Cardiac fibroblast (primary cell): ENCODE data around the gene CLK2.

Source experiments
- DNase-seq, 2 donors: peaks; one replicate each; pipeline versions ENCODE4 v3.0.0 to v3.0.0-alpha.2; 2010; ENCODE audit warnings: low read depth in 2 of 2
- H3K4me3 ChIP-seq, 2 donors: replicated peaks in 1 of 2; 1 replicate in 1 of 2; 2 replicates in 1 of 2; pipeline ENCODE4 v1.5.1; 2011; ENCODE audit warnings: low read depth in 2 of 2, low read length in 2 of 2, mild to moderate bottlenecking in 2 of 2, moderate library complexity in 1 of 2
- CTCF ChIP-seq: IDR thresholded peaks from one replicate; pipeline ENCODE4 v1.5.1; 2011; ENCODE audit warnings: low read depth, mild to moderate bottlenecking, low read length, inconsistent platforms

Gene CLK2

DNA sequence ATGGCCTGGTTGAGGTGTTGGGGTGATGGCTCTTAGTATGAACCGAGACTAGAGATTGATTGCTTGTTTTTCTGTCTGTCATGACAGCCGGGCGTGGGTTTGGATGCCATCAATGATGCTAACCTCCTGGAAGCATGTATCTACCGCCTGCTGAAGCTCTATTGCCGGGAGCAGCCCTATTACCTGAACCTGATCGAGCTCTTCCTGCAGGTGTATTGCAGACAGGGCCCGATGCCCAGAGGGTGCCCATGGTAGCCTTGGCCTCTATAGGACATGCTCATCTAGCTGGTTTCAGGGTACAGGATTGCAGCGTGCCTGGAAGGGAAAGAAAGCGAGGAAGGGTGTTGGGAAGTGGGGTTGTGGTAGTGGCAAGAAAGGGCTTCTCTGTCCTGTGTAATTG is 44.8 kb upstream of the CLK2 start:
- H3K4me3 ChIP-seq, result no peak overlapping the region
- no peak for DNase-seq
- no peak for TF ChIP-seq CTCF

DNA sequence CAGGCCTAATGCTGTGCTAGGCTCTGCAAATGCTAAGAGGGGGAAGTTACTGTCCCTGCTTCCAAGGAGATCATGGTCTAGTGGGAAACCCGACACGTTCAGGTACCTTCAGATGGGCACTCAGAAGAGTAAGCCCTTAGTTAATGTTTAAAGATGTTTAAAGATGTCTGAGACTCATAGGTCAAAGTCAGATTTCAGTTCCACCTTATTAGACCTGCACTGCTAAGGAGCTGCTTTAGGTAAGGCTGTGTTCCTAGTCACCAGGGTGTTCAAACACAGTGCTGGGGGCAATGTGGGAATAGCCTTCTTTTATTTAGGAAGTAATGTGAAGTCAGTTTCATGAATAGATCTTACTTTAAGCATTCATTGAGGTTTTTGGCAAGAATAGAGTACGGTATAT is 43.6 kb upstream of the CLK2 start:
- DNase-seq, result no peak
- H3K4me3 ChIP-seq, result no peak overlapping the region
- no peak for TF ChIP-seq CTCF

DNA sequence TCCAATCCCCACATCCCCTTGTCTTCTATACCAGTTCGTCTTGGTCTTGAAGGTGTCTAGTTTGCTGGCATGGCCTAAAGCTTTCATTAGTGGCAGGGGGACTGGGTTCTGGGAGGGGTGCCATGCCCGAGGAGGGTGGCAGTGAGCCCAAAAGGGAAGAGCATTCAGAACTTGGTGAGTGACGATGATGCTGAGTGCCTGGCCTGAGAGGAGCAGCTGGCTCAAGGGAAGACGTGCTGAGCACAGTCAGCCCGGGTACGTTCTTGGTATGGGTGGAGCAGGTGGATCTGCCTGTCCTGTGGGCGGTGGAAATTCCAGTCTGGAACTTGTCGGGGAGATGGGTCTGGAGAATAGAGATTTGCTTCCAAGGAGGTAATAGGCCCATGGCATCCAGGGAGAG is 40.0 kb upstream of the CLK2 start:
- TF ChIP-seq CTCF, result no peak
- DNase-seq, result no peak
- no peak overlapping the region for H3K4me3 ChIP-seq

DNA sequence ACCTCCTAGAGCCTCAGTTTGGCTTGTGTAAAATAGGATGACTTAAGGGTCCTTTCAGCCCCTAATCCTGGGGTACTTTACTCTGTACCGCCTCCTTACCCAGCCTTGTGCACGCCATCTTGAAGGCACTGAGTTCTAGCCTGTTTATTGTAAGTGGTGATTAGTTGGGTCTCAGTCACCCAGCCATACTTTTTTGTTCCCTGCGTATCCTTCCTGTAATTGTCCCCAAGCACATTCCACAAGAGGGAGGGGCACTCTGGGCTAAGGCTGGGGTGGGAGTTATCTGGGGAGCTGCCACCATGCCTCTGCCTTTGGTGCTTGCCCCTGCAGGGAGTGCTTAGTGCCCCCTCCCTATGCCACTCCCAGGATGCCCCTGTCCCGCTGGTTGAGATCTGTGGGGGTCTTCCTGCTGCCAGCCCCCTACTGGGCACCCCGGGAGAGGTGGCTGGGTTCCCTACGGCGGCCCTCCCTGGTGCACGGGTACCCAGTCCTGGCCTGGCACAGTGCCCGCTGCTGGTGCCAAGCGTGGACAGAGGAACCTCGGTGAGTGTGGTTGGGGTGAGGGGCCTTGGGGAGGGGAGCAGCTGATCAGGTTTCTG is 36.2 kb upstream of the CLK2 start:
- peak; percentile 30 to 35 for DNase-seq
- H3K4me3 ChIP-seq, result peak overlapping the region; percentile 74 to 88
- no peak for TF ChIP-seq CTCF

GRCh38 chr1:155308493-155309422 is 35.5 kb upstream of the CLK2 start, which contains the start of gene FDPS:
Gene FDPS (plus strand): TSS chr1:155308866. CDS start chr1:155309790, 924 bp downstream.
- peak within 1 kb of the TSS; percentile 74 to 88 for H3K4me3 ChIP-seq
- no peak for TF ChIP-seq CTCF
- DNase-seq, result peak; percentile 99

DNA sequence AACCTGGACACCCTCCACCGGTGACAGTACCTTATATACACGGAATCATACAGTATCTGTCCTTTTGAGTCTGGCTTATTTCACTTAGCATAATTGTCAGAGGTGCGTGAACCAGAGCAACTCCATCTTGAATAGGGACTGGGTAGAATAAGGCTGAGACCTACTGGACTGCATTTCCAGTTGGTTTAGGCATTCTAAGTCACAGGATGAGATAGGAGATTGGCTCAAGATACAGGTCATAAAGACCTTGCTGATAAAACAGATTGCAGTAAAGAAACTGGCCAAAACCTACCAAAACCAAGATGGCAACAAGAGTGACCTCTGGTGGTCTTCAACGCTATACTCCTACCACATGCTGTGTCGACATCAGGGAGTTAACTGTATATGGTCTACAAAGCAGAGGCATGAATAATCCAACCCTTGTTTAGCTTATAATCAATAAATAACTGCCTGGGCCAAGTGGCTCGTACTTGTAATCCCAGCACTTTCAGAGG is 34.0 kb upstream of the CLK2 start:
- no peak overlapping the region for H3K4me3 ChIP-seq
- DNase-seq, result peak; percentile 63 to 70
- TF ChIP-seq CTCF, result peak; percentile 32
